Loucy (cell line): ENCODE measurements around the gene GRAMD2A.
A peak's percentile ranks its signal among the peaks of the same experiment; 100 is the strongest.

ENCODE experiments used
- H2AFZ ChIP-seq: fragments of 200-600 bp; sonication (generic); 2 replicates; pipeline ENCODE4 v1.6.0; 2016; ENCODE audit warnings: antibody characterized with exemption, mild to moderate bottlenecking, low read length, moderate library complexity
- H3F3A ChIP-seq: fragments of 200-600 bp; 2 replicates; pipeline ENCODE4 v1.6.0; 2016; ENCODE audit warnings: antibody characterized with exemption, low read depth, mild to moderate bottlenecking
- H3K27me3 ChIP-seq: fragments of 200-600 bp; sonication (generic); 2 replicates; pipeline ENCODE4 v1.6.1; 2014; ENCODE audit warnings: low read length, mild to moderate bottlenecking; ENCODE audit not compliant: insufficient read depth, poor library complexity, severe bottlenecking
- H3K36me3 ChIP-seq: fragments of 200-600 bp; sonication (generic); 2 replicates; pipeline ENCODE4 v1.6.1; 2016; ENCODE audit warnings: low read length; ENCODE audit not compliant: insufficient read depth
- H3K4me1 ChIP-seq: fragments of 200-600 bp; sonication (generic); 2 replicates; pipeline ENCODE4 v1.5.1; 2014; ENCODE audit warnings: low read length, mild to moderate bottlenecking; ENCODE audit not compliant: insufficient read depth, poor library complexity, severe bottlenecking
- H3K4me2 ChIP-seq: fragments of 200-600 bp; sonication (generic); 2 replicates; pipeline ENCODE4 v1.6.0; 2014; ENCODE audit warnings: antibody characterized with exemption, low read length, low read depth, mild to moderate bottlenecking; ENCODE audit not compliant: poor library complexity, severe bottlenecking
- H3K4me3 ChIP-seq: fragments of 200-600 bp; sonication (generic); 2 replicates; pipeline ENCODE4 v1.5.1; 2014; ENCODE audit warnings: low read length, mild to moderate bottlenecking, mixed read lengths; ENCODE audit not compliant: poor library complexity, severe bottlenecking
- H3K79me2 ChIP-seq: fragments of 200-600 bp; sonication (generic); 2 replicates; pipeline ENCODE4 v1.6.1; 2014; ENCODE audit warnings: low read length; ENCODE audit not compliant: insufficient read depth
- H3K9ac ChIP-seq: fragments of 200-600 bp; sonication (generic); 2 replicates; pipeline ENCODE4 v1.6.0; 2014; ENCODE audit warnings: mild to moderate bottlenecking, low read depth, low read length, moderate library complexity; ENCODE audit not compliant: poor library complexity, severe bottlenecking
- H3K9me2 ChIP-seq: fragments of 200-600 bp; sonication (generic); replicated peaks from 2 replicates; pipeline ENCODE4 v1.6.1; 2016; ENCODE audit warnings: low read depth, low read length, mixed read lengths
- H3K9me3 ChIP-seq: fragments of 200-600 bp; sonication (generic); 2 replicates; pipeline ENCODE4 v1.6.1; 2014; ENCODE audit warnings: mild to moderate bottlenecking, antibody characterized with exemption, low read length, low read depth; ENCODE audit not compliant: insufficient read depth
- H4K20me1 ChIP-seq: fragments of 200-600 bp; sonication (generic); 2 replicates; pipeline ENCODE4 v1.6.0; 2014; ENCODE audit warnings: antibody characterized with exemption, low read length, mild to moderate bottlenecking; ENCODE audit not compliant: insufficient read depth, poor library complexity, severe bottlenecking
- CTCF ChIP-seq: fragments of 200-600 bp; sonication (generic); conservative IDR thresholded peaks from 2 replicates; pipeline ENCODE4 v1.5.1; 2014; ENCODE audit warnings: mild to moderate bottlenecking, antibody characterized with exemption, low read length
- EZH2phosphoT487 ChIP-seq: fragments of 200-600 bp; IDR thresholded peaks from 2 replicates; pipeline ENCODE4 v1.6.1; 2018; ENCODE audit warnings: antibody characterized with exemption, mild to moderate bottlenecking, moderate library complexity, borderline replicate concordance

The GRAMD2A gene

GRCh38 chr15:72146934-72147333 lies 50.7 kb downstream of the GRAMD2A start:
- no peaks in the 10 kb centered on the region for H3K9me3 ChIP-seq
- H3K27me3 ChIP-seq: no peaks in the 10 kb centered on the region
- no peaks in the 10 kb centered on the region for H3K36me3 ChIP-seq
- no peaks in the 10 kb centered on the region for H4K20me1 ChIP-seq
- no peak for TF ChIP-seq CTCF
- no peak for TF ChIP-seq EZH2phosphoT487
- H3K9me2 ChIP-seq: no peaks in the 10 kb centered on the region
- no peak overlapping the region for H3K9ac ChIP-seq
- H3K4me2 ChIP-seq: no peak overlapping the region
- no peak overlapping the region for H2AFZ ChIP-seq
- no peaks in the 10 kb centered on the region for H3K4me1 ChIP-seq
- no peaks in the 10 kb centered on the region for H3K79me2 ChIP-seq
- no peak overlapping the region for H3K4me3 ChIP-seq
- H3F3A ChIP-seq: no peaks in the 10 kb centered on the region

GRCh38 chr15:72146221-72146620 lies 51.4 kb downstream of the GRAMD2A start:
- Histone ChIP-seq H3K4me1 (peaks cover 6% of the 10 kb centered on the region), H3K9me3 (no peaks in the 10 kb centered on the region), H3K79me2 (no peaks in the 10 kb centered on the region), H3F3A (no peaks in the 10 kb centered on the region), H2AFZ (no peak overlapping the region), H4K20me1 (no peaks in the 10 kb centered on the region), H3K9ac (no peak overlapping the region), H3K4me2 (no peak overlapping the region), H3K4me3 (no peak overlapping the region), H3K36me3 (no peaks in the 10 kb centered on the region), H3K9me2 (no peaks in the 10 kb centered on the region), H3K27me3 (no peaks in the 10 kb centered on the region)
- TF ChIP-seq CTCF (no peak), EZH2phosphoT487 (no peak)

GRCh38 chr15:72141171-72142084 lies 56.2 kb downstream of the GRAMD2A start:
- no peak for TF ChIP-seq CTCF
- TF ChIP-seq EZH2phosphoT487: no peak
- Histone ChIP-seq H3K27me3 (no peaks in the 10 kb centered on the region), H3F3A (no peaks in the 10 kb centered on the region), H3K9me3 (no peaks in the 10 kb centered on the region), H3K9ac (no peak overlapping the region), H3K4me2 (peak overlapping the region; percentile 24), H3K4me3 (no peak overlapping the region), H2AFZ (no peak overlapping the region), H3K36me3 (no peaks in the 10 kb centered on the region), H3K4me1 (peaks cover 11% of the 10 kb centered on the region), H4K20me1 (no peaks in the 10 kb centered on the region), H3K79me2 (no peaks in the 10 kb centered on the region), H3K9me2 (no peaks in the 10 kb centered on the region)
